Measurements from ENCODE around the gene JAG1. TPM values are rescaled to one million over a fixed set of nuclear protein-coding genes. Genes with fewer than 3 reads are reported as not detected.

Gene JAG1
- total and polyA plus RNA-seq, 2 of the 4 experiments (the other 2 are of a cell fraction): 10.2 to 22.6 TPM

GRCh38 chr20:10672624-10673127 is 1.1 kb downstream of the JAG1 start:
- Histone ChIP-seq H3K18ac (ENCODE audit: low read depth, low read length) (peak overlapping the region; percentile 62), H3K4me2 (ENCODE audit: low read depth, low read length) (peak overlapping the region; percentile 75), H2BK120ac (ENCODE audit: low read depth, low read length) (peak overlapping the region; percentile 77), H3K27ac (ENCODE audit: insufficient read depth, low read length) (peak overlapping the region; percentile 92), H3K14ac (replicated peaks; ENCODE audit: low read depth, low read length) (peak overlapping the region; percentile 79), H2AK5ac (ENCODE audit: low read depth, low read length) (peak overlapping the region; percentile 77), H3K36me3 (ENCODE audit: control insufficient read depth, insufficient read depth, low read length) (peaks cover 15% of the 10 kb centered on the region), H2BK5ac (ENCODE audit: low read depth, low read length, poor library complexity, severe bottlenecking) (peak overlapping the region; percentile 79), H3K23ac (ENCODE audit: low read depth, low read length) (peak overlapping the region; percentile 95), H4K91ac (ENCODE audit: insufficient read depth, low read depth, low read length) (peak overlapping the region; percentile 68), H3K4ac (ENCODE audit: low read depth, low read length) (peak overlapping the region; percentile 82), H3K9ac (ENCODE audit: low read depth, low read length) (peak overlapping the region; percentile 96), H4K8ac (ENCODE audit: low read depth in 2 of 2, low read length in 2 of 2) (peak overlapping the region; percentile 52 to 77; a peak in 3 of 4 replicates), H3K4me1 (ENCODE audit: control insufficient read depth, insufficient read depth, low read length) (peaks cover 8% of the 10 kb centered on the region), H3K4me3 (ENCODE audit: insufficient read depth, low read depth, low read length) (peak overlapping the region; percentile 93), H4K20me1 (ENCODE audit: insufficient read depth, low read length) (peaks cover 12% of the 10 kb centered on the region), H3K9me1 (ENCODE audit: insufficient read depth, low read length) (peaks cover 9% of the 10 kb centered on the region; the same call in 1 of the 2 replicates), H2AFZ (replicated peaks; ENCODE audit: low read length, poor library complexity) (peak overlapping the region; percentile 92), H3K27me3 (ENCODE audit: control insufficient read depth, insufficient read depth, low read length) (no peaks in the 10 kb centered on the region), H2BK15ac (ENCODE audit: low read depth, low read length) (peak overlapping the region; percentile 71; the same call in 2 of the 3 replicates), H3K56ac (ENCODE audit: extremely low read depth, insufficient read depth, low read length) (peak overlapping the region; percentile 86; the same call in 1 of the 2 replicates), H3K9me3 (ENCODE audit: control insufficient read depth, insufficient read depth, low read length) (no peaks in the 10 kb centered on the region), H3K79me1 (ENCODE audit: low read depth in 1 of 2, low read length in 2 of 2) (peaks cover 17 to 52% of the 10 kb centered on the region in 2 experiments), H4K5ac (ENCODE audit: low read depth, low read length) (peak overlapping the region; percentile 26), H2BK20ac (ENCODE audit: low read depth, low read length) (peak overlapping the region; percentile 45), H2AK9ac (replicated peaks; ENCODE audit: low read depth, low read length, poor library complexity) (peak overlapping the region; percentile 70)
- in situ Hi-C loops (cut with MboI; ENCODE audit: low sequenced_read_pairs) (loop anchor here (10.0 kb wide), 1 partner anchor 872 kb away; no protein-coding TSS in a partner anchor), dilution Hi-C loops (cut with HindIII; ENCODE audit: low sequenced_read_pairs, unreplicated experiment) (loop anchor here (25.0 kb wide), 1 partner anchor 865 kb away; no protein-coding TSS in a partner anchor), intact Hi-C loops (cut with micrococcal nuclease) (loop anchor here (5.0 to 10.0 kb wide), 8 partner anchors 175 to 782 kb away; no protein-coding TSS in a partner anchor)
- CTCF ChIA-PET: no interaction called here
- POLR2A ChIA-PET (ENCODE audit: unreplicated experiment): no interaction called here
- no TSS peak for BruUV-seq (replicated peaks)
- DNase-seq: peak; percentile 67
- no peak for ATAC-seq (ENCODE audit: low read depth)
- WGBS, 2 experiments (ENCODE audit: extremely low coverage in 2 of 2, insufficient read length in 1 of 2): 10% methylated on average over 2 of the region's 47 CpGs; no CpG with 5 or more reads in 1 of the 2 experiments
- TF ChIP-seq SMC3 (IDR thresholded peaks at IDR 0.05; ENCODE audit: low read depth, low read length): peak; percentile 22; the same call in 1 of the 2 replicates
- no peak for TF ChIP-seq MAFK (IDR thresholded peaks at IDR 0.05; ENCODE audit: low read depth, low read length)
- no peak for TF ChIP-seq POLR2A (IDR thresholded peaks at IDR 0.05; ENCODE audit: low read depth, low read length)
- TF ChIP-seq MXI1 (IDR thresholded peaks at IDR 0.05; ENCODE audit: borderline replicate concordance, low read depth, low read length): peak; percentile 13; the same call in 1 of the 2 replicates
- TF ChIP-seq NFE2L2 (IDR thresholded peaks at IDR 0.05; ENCODE audit: low read depth, low read length): no peak
- TF ChIP-seq RCOR1 (IDR thresholded peaks at IDR 0.05; ENCODE audit: insufficient replicate concordance, low read length): no peak
- TF ChIP-seq BHLHE40 (IDR thresholded peaks at IDR 0.05; ENCODE audit: low read depth, low read length): 0 out of 2 replicates have a peak, but pooled peaks have one; percentile 23
- no peak for TF ChIP-seq MAZ (IDR thresholded peaks at IDR 0.05; ENCODE audit: borderline replicate concordance, low read depth, low read length)
- no peak for TF ChIP-seq CTCF (conservative IDR thresholded peaks at IDR 0.05; ENCODE audit: low read depth, low read length)
- no peak for TF ChIP-seq FOS (IDR thresholded peaks at IDR 0.05; ENCODE audit: low read depth, low read length)
- TF ChIP-seq CHD1 (IDR thresholded peaks at IDR 0.05; ENCODE audit: low read depth, low read length): no peak
- no peak for TF ChIP-seq RFX5 (IDR thresholded peaks at IDR 0.05; ENCODE audit: low read depth, low read length)
- no peak for TF ChIP-seq USF2 (IDR thresholded peaks at IDR 0.05; ENCODE audit: low read depth, low read length)
- TF ChIP-seq ELK1 (IDR thresholded peaks at IDR 0.05; ENCODE audit: borderline replicate concordance, low read depth, low read length): no peak
- TF ChIP-seq RAD21 (IDR thresholded peaks at IDR 0.05; ENCODE audit: low read length): peak; percentile 12; the same call in 1 of the 2 replicates

All from IMR-90 (cell line).